DMS53 treated with DMSO at 0.1 percent for 48 hours (cell line): Measurements from ENCODE around the gene NKD2.
"Not testable (repeated sequence)": the region's sequence is repeated elsewhere in the genome, so short reads cannot be mapped to it uniquely, and the experiment has no call there.

Experiments
- DNase-seq: peaks from one replicate; lab custom pipeline; 2025; ENCODE audit not compliant: unreplicated experiment; lab: John Stamatoyannopoulos, UW

The NKD2 gene

DNA sequence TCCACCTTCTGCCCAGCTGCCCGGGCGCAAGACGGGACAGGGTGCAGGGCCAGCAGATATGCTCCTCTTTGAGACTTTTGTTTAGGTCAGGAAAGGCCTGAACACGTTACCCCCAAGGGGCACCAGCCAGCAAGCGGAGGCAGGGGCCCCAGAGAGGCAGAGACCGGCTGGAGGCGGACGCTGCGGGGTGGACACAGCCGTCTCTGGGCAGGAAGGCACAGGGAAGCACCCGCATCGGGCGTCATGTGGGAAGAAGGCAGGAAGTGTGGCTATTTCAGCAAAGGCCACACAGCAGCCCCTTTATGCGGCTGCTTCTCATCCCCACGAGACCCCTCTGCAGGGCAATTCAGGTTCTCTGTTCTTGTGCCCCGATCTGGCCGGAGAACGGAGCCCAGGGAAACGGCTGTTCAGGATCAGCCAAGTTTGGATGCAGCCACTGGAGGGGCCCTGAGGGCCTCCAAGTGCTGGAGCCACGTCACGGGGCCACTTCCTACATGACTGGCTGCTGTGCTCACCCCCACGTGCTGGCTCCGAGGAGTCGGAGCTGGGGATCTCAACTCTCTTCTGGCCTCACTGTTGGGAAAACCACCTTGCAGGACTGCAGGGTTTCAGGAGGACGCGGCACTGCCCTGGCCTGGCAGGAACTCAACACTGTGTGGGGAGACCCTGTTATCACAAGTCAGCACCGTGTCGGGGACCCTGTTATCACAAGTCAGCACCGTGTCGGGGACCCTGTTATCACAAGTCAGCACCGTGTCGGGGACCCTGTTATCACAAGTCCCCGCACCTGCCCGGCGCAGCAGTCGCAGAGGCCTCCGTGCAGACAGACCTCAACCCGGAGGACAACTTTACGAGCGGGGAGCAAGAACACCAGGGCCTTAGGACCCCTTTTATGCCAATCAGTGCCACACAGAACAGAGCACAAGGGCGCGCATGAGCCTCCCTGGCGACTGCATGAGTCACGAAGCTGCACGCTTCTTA lies 58.8 kb downstream of the NKD2 start:
- DNase-seq, result no peak

DNA sequence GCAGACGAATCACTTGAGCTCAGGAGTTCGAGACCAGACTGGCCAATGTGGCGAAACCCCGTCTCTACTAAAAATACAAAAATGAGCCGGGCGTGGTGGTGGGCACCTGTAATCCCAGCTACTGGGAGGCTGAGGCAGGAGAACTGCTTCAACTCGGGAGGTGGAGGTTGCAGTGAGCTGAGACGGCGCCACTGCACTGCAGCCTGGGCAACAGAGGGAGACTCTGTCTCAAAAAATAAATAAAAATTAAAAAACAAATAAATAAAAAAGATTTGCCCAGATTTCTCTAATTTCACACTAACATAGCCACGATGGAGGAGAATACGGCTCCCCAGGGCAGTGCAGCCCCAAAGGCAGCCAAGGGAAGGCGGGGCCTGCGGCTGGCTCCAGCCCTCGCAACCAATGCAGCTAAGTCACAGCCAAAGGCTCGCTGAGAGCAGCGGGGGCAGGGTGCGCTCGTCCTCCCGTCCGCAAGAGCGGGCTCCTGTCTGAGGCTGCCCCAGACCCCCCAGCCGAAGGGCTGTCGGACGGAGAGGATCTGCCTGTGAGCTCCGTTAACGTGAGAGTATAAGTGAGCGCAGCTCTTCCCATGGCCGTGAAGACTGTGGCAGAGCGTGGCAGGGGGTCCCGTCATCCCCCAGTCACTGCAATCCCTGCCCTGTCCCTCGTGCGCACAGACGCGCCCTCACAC lies 59.7 kb downstream of the NKD2 start:
- no peak for DNase-seq

DNA sequence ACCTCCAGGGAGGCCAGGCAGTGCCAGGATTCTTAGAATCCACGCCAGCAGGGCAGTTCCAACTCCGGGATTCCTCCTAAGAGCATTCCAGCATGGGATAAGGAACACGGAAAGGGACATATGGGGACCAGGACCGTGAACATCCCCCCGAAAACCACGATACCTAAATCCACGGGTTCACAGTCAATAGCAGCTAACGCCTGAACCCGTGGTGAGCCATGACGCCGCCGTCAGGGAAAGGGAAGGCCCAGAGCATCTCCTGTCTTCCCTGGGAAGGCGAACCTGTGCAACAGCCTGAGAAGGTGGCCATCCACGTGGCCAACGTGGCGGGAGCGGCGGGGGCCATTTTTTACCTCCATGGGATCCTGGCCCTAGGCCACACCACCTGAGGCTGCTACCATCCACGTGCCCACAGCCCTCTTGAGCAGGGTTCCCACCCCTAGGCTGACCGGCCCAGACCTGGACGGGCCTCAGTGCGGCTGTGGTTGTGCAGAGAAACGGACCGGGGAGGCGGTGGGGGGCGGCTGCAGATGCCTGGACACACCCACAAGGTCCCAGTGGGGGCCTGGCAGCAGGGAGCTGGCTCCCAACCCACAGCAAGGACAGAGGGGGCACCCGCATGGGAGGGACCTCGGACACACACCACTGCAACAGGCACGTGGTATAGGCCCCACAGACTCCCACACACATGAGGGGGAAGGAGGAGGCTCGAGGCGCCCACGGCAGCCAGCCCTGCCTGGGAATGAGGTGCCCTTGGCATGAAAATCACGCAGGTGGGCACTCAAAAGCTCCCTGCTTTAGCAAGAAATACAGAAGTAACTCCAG lies 60.5 kb downstream of the NKD2 start:
- no peak for DNase-seq

DNA sequence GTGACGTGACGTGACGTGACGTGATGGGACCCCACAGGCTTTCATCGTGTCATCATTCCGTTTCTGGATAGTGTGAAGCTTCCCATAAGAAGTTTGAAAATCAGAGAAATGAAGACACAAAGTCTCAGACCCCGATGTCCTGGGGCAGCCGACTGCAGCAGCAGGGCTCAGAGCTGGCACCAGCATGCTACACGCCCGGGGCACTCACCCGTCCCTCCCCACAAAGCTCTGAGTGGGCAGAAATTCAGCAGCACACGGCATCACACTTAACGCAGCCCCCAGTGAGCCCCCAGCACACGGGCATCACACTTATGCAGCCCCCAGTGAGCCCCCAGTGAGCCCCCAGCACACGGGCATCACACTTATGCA lies 61.1 kb downstream of the NKD2 start:
- no peak for DNase-seq

DNA sequence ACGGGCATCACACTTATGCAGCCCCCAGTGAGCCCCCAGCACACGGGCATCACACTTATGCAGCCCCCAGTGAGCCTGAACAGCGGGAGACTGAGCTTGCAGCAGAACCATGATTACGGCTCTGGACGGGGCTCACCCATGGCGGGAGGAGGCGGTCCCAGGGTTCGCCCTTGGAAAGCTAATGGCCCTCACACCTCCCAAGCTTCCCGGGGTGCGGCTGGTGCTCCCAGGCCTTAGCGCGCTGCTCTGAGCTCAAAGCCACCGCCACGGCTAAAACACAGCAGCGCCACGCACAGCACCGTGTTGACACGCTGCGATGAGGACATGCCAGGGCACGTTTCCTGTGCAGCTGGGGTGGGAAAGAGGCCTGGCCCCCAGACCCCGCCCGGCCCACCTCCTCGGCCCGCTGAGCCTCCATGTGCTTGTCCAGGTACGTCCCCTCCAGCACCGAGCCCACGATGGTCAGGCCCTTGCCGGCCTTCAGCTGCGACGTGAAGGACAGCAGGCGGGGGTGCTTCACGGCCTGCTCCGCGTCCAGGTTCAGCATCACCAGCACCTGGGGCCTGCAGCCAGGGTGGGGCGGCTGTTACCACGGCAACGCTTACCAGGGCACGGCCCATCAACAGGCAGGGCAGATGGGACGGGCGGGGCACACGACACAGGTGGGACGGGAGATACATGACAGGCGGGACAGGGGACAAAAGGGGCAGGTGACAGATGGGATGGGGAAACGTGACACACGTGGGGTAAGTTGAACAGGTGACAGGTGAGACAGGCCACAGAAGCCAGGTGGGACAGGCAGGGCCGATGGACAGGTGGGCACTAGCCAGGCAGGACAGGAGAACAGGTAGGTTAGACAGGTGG lies 64.9 kb downstream of the NKD2 start:
- DNase-seq, result no peak

DNA sequence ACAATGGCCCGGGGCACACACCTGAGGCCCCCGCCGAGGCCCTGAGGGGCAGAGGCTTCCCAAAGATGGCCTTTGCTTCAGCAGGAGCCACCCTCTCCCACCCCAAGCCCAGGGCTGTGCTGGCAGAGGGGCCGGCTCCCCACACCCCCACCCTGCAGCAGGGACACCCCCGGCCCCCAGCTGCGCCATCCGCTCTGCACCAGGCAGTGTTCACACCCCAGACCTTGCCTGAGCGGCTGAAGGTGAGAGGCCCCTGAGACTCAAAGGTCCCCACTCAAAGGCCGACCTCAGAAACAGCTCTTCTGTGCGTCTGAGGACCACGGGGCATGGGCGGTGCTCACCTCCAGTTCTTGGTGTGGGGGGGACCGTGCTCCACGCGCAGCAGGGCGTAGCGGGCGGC lies 65.6 kb downstream of the NKD2 start:
- DNase-seq, result no peak

DNA sequence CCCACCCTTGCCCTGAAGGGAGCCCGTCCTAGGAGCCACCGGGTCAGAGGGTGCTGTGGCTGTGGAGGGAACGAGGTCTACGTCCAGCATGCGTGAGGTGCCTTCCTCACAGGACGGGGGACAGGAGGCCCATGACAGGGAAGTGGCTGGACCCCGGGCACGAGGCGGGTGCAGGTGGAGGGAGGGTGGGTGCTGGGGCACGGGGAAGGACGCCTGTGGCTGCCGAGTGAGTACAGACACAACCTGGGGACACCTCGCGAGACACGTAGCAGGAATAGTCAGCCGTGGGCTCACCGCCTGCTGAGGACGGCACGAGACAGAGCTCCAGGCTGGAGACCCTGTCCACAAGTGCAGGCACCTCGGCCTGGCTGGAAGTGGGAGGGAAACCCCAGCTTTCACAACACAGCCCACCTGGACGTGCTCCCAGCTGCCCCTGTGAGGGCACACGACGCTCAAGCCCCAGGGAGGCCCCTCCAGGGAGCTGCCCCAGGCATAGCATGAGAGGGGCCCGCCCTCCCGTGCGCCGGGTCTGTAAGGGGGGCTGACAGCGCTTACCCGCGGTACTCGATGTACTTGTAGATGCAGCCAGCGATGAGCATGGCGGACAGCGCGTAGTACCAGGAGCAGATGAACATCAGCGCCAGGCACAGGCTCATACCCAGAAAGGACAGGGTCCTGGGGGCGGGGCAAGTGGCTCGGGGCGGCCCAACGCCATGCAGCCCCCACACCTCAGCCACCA lies 66.4 kb downstream of the NKD2 start:
- DNase-seq, result no peak

DNA sequence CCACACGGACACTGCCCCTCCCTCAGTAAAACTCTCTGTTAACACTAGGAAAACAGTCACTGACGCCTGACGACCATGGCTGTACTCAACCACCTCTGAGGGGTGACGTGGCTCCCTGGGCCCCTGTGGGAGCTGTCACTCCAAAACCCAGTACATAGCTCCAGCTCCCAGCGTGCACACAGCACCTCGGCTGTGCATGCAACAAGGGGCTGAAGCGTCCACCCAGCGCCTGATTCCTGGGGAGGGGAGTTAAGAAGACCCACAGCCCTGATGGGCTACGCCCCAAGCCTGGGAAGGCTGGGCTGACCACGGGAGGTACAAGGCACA lies 66.9 kb downstream of the NKD2 start:
- DNase-seq, result no peak

DNA sequence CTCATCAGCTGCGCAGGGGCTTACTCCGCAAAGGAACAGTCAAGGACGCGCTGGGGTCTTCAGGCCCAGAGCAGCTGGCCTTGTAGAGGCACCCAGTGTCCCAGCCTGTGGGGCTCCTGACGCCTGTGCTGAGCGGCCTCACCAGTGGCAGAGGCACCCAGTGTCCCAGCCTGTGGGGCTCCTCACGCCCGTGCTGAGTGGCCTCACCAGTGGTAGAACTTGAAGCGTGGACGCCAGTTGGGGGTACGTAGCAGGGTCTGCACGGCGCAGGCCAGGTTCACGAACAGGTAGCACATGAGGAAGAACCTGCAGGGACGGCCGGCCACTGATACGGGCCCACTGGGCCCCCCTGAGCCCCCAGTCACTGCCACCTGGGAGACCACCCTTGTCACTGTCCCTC lies 67.3 kb downstream of the NKD2 start:
- no peak for DNase-seq

DNA sequence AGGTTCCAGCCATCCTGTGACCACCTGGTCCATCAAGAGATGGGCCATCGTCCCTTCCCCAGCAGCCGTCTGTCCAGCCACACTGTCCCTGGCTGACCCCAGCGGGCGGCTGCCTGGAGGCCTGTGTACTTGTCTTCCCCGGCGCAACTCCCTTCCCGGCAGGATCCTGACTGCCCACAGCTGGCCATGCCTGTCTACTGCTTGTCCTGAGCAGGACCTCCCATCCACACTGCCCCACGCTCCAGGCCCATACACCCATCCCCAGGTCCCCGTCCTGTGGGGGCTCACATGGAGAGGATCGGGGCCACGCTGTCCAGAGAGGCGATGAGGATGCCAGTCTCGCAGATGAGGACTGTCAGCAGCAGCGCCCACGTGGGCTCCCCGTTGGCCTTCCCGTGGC lies 67.8 kb downstream of the NKD2 start:
- no peak for DNase-seq

DNA sequence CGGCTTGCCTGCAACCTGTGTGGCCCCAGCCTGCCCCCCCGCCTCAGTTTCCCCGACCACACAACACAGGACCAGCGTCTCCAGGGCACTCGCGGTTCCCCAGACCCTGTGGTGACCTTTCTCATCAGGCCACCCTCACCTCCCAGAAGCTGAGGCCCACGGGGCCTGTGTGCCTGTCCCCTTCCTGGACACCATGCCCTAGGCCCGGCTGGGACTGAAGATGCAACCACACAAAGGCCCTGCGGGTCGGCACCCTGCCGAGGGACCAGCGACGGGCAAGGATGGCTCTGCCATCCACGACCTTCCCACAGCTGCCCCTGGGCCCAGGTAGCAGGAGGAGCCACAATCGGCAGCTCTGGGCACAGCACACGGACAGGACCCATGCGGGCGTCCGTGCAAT lies 68.4 kb downstream of the NKD2 start:
- DNase-seq, result no peak

DNA sequence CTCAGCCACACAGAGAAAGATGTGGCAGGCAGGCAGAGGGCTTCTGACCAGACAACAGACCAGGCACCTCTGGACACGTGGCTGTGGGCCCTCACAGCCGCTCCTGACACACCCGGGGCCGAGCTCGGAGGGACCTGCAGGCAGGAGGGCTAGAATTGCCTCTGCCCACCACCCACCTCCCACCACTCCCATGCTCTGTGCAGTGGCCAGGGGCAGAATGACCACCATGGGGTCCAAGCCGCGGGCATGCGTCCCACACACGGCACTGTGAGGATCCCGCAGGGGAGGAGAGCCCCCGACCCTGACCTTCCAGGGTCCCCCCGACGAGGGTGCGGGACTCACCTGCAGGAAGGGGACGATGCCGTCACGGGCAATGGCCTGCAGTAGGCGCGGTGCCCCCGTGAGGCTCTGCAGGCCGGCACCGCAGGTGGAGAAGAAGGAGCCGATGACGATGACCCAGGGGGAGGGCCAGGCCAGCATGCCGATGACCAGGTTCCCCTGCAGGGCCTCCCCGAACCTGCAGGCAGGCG lies 69.0 kb downstream of the NKD2 start:
- DNase-seq, result no peak

DNA sequence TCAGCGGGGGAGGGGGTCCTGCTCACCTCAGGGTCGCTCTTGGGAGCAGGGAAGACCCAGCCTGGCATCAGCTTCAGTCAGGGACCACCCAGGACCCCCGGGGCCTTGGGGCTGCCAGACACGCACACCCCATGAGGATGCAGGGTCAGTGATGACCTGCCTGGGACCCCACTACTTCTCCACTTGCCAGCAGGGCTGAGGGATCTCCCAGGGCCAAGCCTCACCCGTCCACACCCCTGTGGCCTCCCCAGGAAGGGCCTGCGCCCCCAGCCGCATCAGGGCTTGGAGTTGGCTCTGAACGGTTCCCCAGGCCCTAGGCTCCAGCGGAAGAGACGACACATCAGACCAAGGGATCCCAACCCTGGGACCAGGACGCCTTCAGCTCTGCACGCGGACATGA lies 69.6 kb downstream of the NKD2 start:
- no peak for DNase-seq

DNA sequence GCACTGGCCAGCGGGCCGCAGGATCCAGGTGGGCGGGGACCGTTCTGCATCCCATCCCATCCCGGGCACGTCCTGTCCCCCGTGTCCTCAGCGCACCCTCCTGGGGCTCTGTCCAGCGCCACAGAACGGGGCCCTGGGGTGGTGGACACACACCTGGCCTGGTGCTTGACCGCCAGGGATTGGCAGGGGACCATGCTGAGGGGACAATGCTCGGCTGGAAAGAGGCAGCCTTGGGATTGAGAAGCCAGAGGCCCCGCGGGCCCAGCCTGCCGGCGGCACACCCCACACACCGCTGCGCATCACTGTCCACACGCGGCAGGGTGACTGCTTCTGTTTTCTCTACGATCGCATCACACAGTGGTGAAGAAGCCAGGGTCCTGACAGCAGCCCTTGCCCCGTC lies 70.2 kb downstream of the NKD2 start:
- DNase-seq, result no peak

DNA sequence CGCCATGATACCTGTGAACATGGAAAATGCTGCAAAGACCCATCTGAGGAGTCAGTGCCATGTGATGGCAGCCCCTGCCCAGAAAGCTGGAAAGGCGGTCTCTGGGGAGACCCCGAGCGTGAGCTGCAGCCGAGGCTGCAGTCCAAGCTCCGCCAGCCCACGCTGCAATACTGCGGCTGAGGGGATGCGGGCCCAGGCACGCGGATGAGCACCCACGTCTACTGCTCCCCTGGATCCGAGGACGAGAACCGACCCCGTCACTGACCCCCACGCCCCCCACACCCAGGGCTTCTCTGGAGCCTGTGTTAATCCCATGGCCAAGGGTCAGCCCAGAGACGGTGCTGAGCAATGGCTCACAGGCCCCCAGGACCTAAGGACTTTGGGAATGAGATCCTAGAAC lies 70.9 kb downstream of the NKD2 start:
- DNase-seq, result no peak

DNA sequence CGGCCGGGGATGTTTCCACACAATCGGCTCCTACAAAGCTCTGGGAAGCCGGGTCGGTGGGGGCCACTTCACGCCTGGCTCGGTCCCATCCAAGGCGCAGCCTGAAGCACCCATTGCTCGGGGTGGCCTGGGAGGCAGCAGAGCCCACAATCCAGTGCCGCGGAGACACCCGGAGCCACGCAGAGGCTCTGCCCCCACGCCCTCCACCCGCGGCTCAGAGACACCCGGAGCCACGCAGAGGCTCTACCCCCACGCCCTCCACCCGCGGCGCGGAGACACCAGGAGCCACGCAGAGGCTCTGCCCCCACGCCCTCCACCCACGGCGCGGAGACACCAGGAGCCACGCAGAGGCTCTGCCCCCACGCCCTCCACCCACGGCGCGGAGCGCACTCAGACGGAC lies 71.4 kb downstream of the NKD2 start:
- DNase-seq, result no peak

DNA sequence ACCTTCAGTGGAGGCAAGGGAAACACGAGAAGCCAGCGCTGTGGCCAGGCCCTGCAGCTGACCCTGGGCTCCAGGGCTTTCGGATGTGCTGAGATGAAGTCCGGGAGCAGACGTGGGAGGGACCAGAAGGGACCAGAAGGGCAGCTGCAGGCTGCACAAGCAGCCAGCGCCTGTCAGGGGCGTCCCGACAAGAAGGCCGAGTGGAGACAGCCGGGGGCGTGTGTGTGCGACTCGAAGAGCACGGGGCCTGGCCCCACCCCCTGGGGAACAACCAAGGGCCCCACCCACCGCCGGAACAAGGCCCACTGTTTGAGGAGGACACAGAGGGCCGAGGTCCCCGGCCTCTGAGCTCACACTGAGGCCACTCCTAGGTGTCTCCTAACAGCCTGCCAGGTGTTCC lies 71.8 kb downstream of the NKD2 start:
- DNase-seq, result no peak

DNA sequence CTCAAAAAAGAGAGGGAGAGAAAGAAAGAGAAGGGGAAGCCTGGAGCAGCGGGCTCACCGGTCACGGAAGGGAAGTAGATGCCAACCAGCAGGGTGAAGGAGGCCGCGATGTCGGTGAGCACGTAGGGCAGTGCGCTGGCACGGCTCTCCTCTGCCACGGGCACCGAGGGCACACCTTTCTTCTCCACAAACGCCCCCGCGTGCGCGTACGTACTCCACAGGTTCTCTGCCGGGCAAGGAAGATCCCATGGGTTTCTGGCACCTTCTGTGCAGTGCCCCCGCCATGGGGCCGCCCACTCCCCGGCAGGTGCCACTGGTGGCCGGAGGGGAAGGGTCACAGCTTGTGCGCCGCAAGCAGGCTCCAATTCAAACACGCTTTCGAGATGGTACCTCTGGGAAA lies 72.9 kb downstream of the NKD2 start:
- DNase-seq, result no peak

DNA sequence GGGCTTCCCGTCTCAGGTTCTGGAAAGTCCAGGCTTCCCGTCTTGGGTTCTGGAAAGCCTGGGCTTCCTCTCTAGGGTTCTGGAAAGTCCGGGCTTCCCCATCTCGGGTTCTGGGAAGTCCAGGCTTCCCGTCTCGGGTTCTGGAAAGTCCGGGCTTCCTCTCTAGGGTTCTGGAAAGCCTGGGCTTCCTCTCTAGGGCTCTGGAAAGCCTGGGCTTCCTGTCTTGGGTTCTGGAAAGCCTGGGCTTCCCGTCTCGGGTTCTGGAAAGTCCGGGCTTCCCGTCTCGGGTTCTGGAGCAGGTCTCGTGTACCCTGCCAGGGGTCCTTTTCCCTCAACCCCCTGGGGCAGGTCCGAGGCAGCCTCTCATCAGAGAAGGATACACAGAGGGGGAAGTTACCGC lies 74.4 kb downstream of the NKD2 start:
- DNase-seq, result not testable (repeated sequence)
